HG03103 (cell line): ENCODE results near the gene STARD13.

Source experiments
- ATAC-seq: cut with Tn5 transposase; IDR thresholded peaks from one replicate; pipeline ENCODE4 v1.9.1; 2021; ENCODE audit warnings: low read depth; ENCODE audit not compliant: unreplicated experiment

The STARD13 gene

GRCh38 chr13:33232883-33233282 is 52.7 kb downstream of the STARD13 start:
- ATAC-seq, result no peak

GRCh38 chr13:33231339-33231738 is 54.2 kb downstream of the STARD13 start:
- ATAC-seq, result no peak

- ATAC-seq, result no peak
Measured at GRCh38 chr13:33230178-33230881, 55.2 kb downstream of the STARD13 start.

GRCh38 chr13:33229446-33230177 is 55.9 kb downstream of the STARD13 start:
- no peak for ATAC-seq

GRCh38 chr13:33228648-33229445 is 56.7 kb downstream of the STARD13 start:
- ATAC-seq, result peak; percentile 61

- ATAC-seq, result no peak
Measured at GRCh38 chr13:33227927-33228647, 57.5 kb downstream of the STARD13 start.

- ATAC-seq, result no peak
Measured at GRCh38 chr13:33224686-33225085, 60.9 kb downstream of the STARD13 start.

GRCh38 chr13:33224191-33224590 is 61.4 kb downstream of the STARD13 start:
- ATAC-seq, result no peak

- ATAC-seq, result no peak
Measured at GRCh38 chr13:33219926-33220325, 65.6 kb downstream of the STARD13 start.

- ATAC-seq, result no peak
Measured at GRCh38 chr13:33218426-33218825, 67.1 kb downstream of the STARD13 start.

GRCh38 chr13:33218020-33218419 is 67.5 kb downstream of the STARD13 start:
- ATAC-seq, result no peak

- no peak for ATAC-seq
Measured at GRCh38 chr13:33217256-33217655, 68.3 kb downstream of the STARD13 start.

GRCh38 chr13:33213797-33214196 is 71.8 kb downstream of the STARD13 start:
- no peak for ATAC-seq

GRCh38 chr13:33213024-33213768 is 72.4 kb downstream of the STARD13 start:
- no peak for ATAC-seq

GRCh38 chr13:33212396-33212795 is 73.2 kb downstream of the STARD13 start:
- no peak for ATAC-seq

GRCh38 chr13:33210090-33210489 is 75.5 kb downstream of the STARD13 start:
- ATAC-seq, result no peak

- ATAC-seq, result no peak
Measured at GRCh38 chr13:33208290-33209220, 77.0 kb downstream of the STARD13 start.

GRCh38 chr13:33207615-33207961 is 78.0 kb downstream of the STARD13 start:
- ATAC-seq, result no peak
